Transverse colon (tissue), 4 donors: ENCODE data around the gene SMIM7.

Experiments
- POLR2A ChIP-seq: fragments of 450-650 bp; IDR thresholded peaks from one replicate; pipeline ENCODE4 v1.6.1; 2016; ENCODE audit warnings: antibody characterized with exemption, mild to moderate bottlenecking, moderate library complexity
- POLR2AphosphoS5 ChIP-seq, 3 donors: sonication (generic); formaldehyde crosslinking; IDR thresholded peaks; one replicate each; pipeline ENCODE4 v1.6.1; 2016; ENCODE audit warnings: antibody characterized with exemption in 3 of 3
- TF ChIP-seq, protein P1 (sequence below), 5 experiments: fragments of 200-600 bp in 3 of 5; fragments of 450-650 bp in 2 of 5; sonication (generic) in 3 of 5; IDR thresholded peaks; 1 replicate in 2 of 5; 2 replicates in 3 of 5; pipeline ENCODE4 v1.5.1; 2016 to 2017; ENCODE audit warnings: antibody characterized with exemption in 5 of 5, inconsistent platforms in 3 of 5, mild to moderate bottlenecking in 2 of 5, moderate library complexity in 1 of 5

DNA sequence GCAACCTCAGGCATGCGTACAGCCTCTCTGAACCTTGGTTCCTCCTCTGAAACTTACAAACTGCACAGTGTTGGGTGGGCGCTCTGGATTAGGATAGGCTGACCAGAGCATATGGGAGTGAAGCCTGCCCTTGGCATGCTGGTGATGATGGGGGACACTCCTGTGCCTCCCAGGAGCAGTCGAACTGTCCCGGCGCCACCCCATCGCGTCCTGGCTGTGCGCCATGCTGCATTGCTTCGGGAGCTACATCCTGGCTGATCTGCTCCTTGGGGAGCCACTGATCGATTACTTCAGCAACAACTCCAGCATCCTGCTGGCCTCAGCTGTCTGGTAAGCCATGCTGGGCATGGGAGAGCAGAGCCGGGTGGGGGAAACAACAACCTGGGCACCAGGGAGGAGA, 19.9 kb upstream of the SMIM7 start:
- TF ChIP-seq POLR2A = no peak
- TF ChIP-seq, protein P1, sequence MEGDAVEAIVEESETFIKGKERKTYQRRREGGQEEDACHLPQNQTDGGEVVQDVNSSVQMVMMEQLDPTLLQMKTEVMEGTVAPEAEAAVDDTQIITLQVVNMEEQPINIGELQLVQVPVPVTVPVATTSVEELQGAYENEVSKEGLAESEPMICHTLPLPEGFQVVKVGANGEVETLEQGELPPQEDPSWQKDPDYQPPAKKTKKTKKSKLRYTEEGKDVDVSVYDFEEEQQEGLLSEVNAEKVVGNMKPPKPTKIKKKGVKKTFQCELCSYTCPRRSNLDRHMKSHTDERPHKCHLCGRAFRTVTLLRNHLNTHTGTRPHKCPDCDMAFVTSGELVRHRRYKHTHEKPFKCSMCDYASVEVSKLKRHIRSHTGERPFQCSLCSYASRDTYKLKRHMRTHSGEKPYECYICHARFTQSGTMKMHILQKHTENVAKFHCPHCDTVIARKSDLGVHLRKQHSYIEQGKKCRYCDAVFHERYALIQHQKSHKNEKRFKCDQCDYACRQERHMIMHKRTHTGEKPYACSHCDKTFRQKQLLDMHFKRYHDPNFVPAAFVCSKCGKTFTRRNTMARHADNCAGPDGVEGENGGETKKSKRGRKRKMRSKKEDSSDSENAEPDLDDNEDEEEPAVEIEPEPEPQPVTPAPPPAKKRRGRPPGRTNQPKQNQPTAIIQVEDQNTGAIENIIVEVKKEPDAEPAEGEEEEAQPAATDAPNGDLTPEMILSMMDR (IDR thresholded peaks at IDR 0.05) = no peak
- TF ChIP-seq POLR2AphosphoS5 (IDR thresholded peaks at IDR 0.05) = no peak
